Large intestine (tissue), 3 donors: ENCODE results near the gene DIO1. TPM values are rescaled to one million over a fixed set of nuclear protein-coding genes. Genes with fewer than 3 reads are reported as not detected.

Source experiments
- DNase-seq, 2 donors: peaks; one replicate each; pipeline versions ENCODE4 v3.0.0 to v3.0.0-alpha.2; 2013
- H3K27ac ChIP-seq: one replicate; pipeline ENCODE4 v1.5.1; 2013; ENCODE audit warnings: low read length
- H3K27me3 ChIP-seq: 2 replicates; pipeline ENCODE4 v1.6.1; 2013; ENCODE audit warnings: low read length; ENCODE audit not compliant: control insufficient read depth, insufficient read depth
- H3K36me3 ChIP-seq: 2 replicates; pipeline ENCODE4 v1.6.1; 2013; ENCODE audit warnings: low read length; ENCODE audit not compliant: control insufficient read depth, insufficient read depth
- H3K4me1 ChIP-seq: one replicate; pipeline ENCODE4 v1.6.1; 2013; ENCODE audit warnings: low read length; ENCODE audit not compliant: control insufficient read depth, insufficient read depth
- H3K4me3 ChIP-seq: one replicate; pipeline ENCODE4 v1.5.1; 2013; ENCODE audit warnings: low read length
- H3K9me3 ChIP-seq: one replicate; pipeline ENCODE4 v1.6.1; 2013; ENCODE audit warnings: mild to moderate bottlenecking, low read depth, low read length, moderate library complexity; ENCODE audit not compliant: control insufficient read depth
- WGBS: methylation state at CpG from one replicate; pipeline ENCODE4 v1.1.5; 2013; ENCODE audit warnings: low lambda C conversion rate; ENCODE audit not compliant: insufficient coverage; 5-methylcytosine and 5-hydroxymethylcytosine counted together
- polyA plus RNA-seq: library from polyadenylated mRNA; unstranded; fragments of 120-200 nt; gene quantifications from one replicate; pipeline ENCODE4 v1.2.1, GENCODE V29; 2013

DIO1 gene
- polyA plus RNA-seq, 1 donor: 0.58 TPM

DNA sequence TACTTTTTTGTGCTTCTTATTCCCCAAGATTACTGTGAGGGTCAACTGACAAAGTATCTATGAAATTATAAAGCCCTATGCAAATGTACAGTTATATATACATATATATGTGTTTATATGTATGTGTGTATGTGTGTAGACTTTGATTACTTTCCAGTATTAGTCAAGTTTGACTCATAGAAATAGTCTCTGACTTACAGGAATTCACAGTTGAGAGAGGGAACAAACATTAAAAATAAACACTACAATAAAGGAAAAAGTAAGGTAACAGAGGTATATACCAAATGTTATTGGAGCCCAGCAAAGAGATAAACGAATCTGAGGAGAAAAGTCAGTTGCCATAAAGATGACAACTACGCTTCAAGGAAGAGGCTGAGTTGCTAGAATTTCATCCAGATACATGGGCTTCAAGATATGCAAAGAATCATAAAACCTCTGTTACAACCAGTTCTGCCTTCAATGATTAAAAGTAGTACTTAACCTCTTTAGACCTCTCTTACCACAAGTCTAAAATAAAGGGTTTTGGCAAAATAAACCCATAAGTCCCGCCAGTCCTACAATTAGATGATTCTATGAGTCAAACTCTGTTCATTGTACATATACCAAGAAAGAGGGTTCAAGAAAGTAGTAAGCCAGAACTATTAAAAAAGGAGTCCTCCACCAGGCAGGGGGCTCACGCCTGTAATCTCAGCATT, 44.3 kb downstream of the DIO1 start:
- Histone ChIP-seq H3K4me3 (no peak overlapping the region), H3K27me3 (no peaks in the 10 kb centered on the region), H3K36me3 (peaks cover 10% of the 10 kb centered on the region), H3K9me3 (peaks cover 17% of the 10 kb centered on the region), H3K4me1 (no peaks in the 10 kb centered on the region), H3K27ac (no peak overlapping the region)
- WGBS: no CpG with 5 or more reads among the region's 4 CpGs
- DNase-seq: no peak

DNA sequence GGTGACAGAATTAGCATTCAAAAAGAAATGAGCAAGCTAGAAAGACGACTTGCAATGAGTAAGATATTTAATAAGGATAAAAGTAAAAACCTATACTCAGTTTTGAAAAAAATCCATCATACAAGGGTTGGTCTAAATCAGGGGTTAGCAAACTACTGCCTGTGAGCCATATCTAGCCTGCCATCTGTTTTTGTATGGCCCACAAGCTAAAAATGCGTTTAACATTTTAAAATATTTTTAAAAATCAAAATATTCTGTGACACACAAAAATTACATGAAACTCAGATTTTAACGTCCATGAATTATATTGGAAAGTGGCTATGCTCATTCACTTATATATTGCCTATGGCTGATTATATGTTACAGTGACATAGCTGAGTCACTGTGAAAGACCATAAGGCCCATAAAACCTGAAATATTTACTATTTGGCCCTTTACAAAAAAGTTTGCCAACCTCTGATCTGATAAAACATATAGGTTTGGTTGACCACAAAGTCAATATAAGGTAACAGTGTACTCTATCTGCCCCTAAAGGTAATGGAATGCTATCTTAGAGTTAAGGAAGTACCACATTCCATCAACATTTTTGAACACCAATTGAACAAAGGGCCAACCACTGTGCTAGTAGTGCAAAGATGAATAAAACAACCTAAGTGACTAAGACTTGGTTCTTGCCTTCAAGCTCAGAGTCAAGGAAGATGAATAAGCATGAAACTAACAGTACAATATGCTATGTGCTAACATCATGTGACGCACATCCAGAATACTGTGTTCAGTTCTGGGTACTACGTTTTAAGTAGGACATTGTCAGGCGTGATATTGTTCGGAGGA, 48.4 kb downstream of the DIO1 start:
- WGBS: 89% methylated on average over 3 of the region's 7 CpGs
- H3K27ac ChIP-seq: no peak overlapping the region
- H3K4me3 ChIP-seq: no peak overlapping the region
- no peak for DNase-seq
- H3K4me1 ChIP-seq: peaks cover 7% of the 10 kb centered on the region
- no peaks in the 10 kb centered on the region for H3K9me3 ChIP-seq
- H3K36me3 ChIP-seq: peaks cover 4% of the 10 kb centered on the region
- no peaks in the 10 kb centered on the region for H3K27me3 ChIP-seq

DNA sequence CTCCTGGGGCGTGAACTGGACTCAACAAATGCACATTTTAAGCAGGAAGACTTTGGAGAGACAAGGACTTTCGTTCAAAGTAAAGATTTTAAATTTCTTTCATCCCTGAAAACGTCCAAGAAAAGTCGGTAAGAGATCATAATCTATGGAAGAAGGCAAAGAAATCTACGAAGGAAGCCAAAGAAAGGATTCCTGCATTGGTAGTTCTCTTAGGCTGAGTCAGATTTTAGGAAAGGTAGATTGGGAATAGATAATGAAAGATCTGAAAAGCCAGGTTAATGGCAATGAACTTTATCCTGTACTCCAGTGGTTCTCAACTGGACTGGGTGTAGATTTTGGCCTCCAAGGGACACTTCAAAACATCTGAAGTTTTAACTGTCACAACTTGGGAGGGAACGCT, 49.1 kb downstream of the DIO1 start:
- Histone ChIP-seq H3K27ac (no peak overlapping the region), H3K27me3 (no peaks in the 10 kb centered on the region), H3K4me1 (peaks cover 7% of the 10 kb centered on the region), H3K36me3 (peaks cover 4% of the 10 kb centered on the region), H3K4me3 (no peak overlapping the region), H3K9me3 (no peaks in the 10 kb centered on the region)
- DNase-seq: no peak
- WGBS: 98% methylated on average over 5 of the region's 6 CpGs

DNA sequence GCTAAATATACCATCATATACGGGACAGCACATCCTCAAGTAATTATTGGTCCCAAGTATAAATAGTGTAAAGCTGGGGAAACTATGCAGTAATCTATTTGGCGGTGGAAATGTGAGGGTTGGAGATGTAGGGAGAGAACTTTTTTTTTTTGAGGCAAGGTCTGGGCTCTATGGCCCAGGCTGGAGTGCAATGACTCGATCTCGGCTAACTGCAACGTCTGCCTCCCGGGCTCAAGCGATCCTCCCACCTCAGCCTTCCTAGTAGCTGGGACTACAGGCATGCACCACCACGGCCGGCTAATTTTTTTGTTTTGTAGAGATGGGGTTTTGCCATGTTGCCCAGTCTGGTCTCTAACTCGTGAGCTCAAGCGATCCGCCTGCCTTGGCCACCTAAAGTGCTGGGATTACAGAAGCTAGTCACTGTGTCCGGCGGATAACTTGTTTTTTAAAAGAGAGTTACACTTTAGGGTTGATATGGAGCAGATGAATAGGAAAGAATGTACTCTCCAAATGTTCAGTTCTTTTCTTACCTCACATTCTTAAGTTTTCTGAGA, 49.6 kb downstream of the DIO1 start:
- H3K9me3 ChIP-seq: no peaks in the 10 kb centered on the region
- no peak overlapping the region for H3K27ac ChIP-seq
- H3K36me3 ChIP-seq: peaks cover under 1% of the 10 kb centered on the region
- WGBS: 100% methylated on average over 2 of the region's 14 CpGs
- H3K4me1 ChIP-seq: peaks cover 7% of the 10 kb centered on the region
- no peaks in the 10 kb centered on the region for H3K27me3 ChIP-seq
- no peak for DNase-seq
- H3K4me3 ChIP-seq: no peak overlapping the region

DNA sequence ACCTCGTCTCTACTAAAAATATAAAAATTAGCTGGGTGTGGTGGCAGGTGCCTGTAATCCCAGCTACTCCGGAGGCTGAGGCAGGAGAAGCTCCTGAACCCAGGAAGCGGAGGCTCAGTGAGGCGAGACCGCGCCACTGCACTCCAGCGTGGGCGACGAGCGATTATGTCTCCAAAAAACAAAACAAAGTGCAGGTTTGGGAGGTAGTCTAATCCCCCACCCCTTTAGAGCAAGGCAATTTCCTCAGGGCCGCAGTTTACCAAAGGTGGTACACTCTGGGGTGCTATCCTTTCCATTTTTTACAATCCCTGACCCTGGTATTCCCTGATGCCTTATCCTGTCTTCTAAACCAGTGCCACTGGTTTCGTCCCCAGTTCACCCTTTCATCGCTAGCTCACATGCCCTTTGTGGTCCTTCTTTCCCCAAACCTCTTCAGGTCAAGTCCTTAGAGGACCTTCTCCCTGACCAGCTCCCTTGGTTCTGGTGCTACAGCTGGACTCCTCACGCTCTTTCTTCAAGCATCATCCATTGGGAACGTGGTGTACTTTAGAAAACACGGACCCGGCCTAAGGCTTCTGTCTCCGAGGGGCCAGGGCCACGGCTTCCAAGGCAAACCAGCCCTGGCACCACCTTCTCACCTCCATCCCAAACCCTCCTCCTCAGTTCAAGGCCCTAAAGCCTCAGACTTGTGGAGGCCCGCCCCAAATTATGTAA, 50.6 kb downstream of the DIO1 start:
- no peaks in the 10 kb centered on the region for H3K27me3 ChIP-seq
- DNase-seq: no peak

DNA sequence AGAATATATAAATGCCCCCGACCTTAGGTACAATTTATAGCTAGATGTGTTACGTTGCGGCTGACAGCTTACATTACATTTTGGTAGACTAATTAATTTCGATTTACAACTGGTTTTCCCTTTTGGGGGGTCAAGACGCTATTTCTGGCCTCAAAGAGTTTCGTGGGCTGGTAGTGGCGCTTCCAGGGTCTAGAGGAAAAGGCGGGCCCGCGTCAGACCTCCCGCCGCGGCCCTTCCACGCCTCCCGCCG, 51.1 kb downstream of the DIO1 start:
- Histone ChIP-seq H3K4me1 (peaks cover 7% of the 10 kb centered on the region), H3K9me3 (no peaks in the 10 kb centered on the region), H3K27ac (peak overlapping the region; percentile 80), H3K4me3 (peak overlapping the region; percentile 80), H3K27me3 (no peaks in the 10 kb centered on the region), H3K36me3 (no peaks in the 10 kb centered on the region)
- DNase-seq: no peak
- WGBS: no CpG with 5 or more reads among the region's 16 CpGs

More for the DNA sequence above, 50.6 kb downstream of the DIO1 start:
- H3K36me3 ChIP-seq: no peaks in the 10 kb centered on the region
- H3K27ac ChIP-seq: peak overlapping the region; percentile 80
- peaks cover 7% of the 10 kb centered on the region for H3K4me1 ChIP-seq
- no CpG with 5 or more reads among the region's 20 CpGs for WGBS
- H3K9me3 ChIP-seq: no peaks in the 10 kb centered on the region
- peak overlapping the region; percentile 80 for H3K4me3 ChIP-seq

DNA sequence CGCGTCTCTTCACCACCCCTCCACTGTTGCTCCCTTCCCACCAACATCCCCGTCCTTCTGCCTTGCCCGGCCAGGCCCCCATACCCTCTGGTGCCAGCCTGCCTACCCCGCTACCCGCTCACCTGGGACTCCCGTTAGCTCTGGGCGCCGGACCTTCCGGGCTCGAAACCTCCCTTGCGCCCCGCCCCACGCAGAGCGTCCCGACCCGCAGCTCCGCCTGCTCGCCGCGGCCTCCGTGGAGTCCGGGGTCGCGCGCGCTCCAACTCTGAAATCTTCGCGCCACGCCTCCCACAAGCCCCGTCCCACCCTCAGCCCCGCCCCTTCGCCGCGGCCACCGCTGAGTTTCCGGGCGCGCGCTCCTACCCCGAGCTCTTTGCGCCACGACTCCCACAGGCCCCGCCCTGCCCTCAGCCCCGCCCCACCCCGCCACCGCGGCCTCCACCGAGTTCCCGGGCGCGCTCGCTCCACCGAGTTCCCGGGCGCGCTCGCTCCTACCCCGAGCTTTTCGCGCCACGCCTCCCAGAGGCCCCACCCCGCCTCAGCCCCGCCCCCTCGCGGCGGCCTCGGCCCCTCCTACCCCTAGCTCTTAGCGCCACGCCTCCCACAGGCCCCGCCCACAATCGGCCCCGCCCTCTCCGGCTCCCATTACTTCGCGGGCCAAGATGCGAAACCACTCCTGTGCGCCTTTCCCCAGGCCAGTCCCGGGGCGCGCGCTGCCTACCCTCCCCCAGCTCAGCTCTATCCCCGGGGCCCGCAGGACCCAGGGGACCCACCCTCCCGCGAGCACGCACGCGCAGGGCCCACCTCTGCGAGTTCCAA, 51.7 kb downstream of the DIO1 start, which contains the start of gene IFT25:
Gene IFT25, minus strand, starts transcription at position 267 of the 819 bp plus-strand sequence. CDS start 5,617 bp downstream, outside the sequence.
- Histone ChIP-seq H3K27ac (peak within 1 kb of the TSS; percentile 91), H3K27me3 (no peaks in the 10 kb centered on the region), H3K4me3 (peak within 1 kb of the TSS; percentile 80), H3K36me3 (no peaks in the 10 kb centered on the region), H3K4me1 (peaks cover 7% of the 10 kb centered on the region), H3K9me3 (no peaks in the 10 kb centered on the region)
- DNase-seq: peak; percentile 94 to 96
- WGBS: no CpG with 5 or more reads among the region's 90 CpGs

DNA sequence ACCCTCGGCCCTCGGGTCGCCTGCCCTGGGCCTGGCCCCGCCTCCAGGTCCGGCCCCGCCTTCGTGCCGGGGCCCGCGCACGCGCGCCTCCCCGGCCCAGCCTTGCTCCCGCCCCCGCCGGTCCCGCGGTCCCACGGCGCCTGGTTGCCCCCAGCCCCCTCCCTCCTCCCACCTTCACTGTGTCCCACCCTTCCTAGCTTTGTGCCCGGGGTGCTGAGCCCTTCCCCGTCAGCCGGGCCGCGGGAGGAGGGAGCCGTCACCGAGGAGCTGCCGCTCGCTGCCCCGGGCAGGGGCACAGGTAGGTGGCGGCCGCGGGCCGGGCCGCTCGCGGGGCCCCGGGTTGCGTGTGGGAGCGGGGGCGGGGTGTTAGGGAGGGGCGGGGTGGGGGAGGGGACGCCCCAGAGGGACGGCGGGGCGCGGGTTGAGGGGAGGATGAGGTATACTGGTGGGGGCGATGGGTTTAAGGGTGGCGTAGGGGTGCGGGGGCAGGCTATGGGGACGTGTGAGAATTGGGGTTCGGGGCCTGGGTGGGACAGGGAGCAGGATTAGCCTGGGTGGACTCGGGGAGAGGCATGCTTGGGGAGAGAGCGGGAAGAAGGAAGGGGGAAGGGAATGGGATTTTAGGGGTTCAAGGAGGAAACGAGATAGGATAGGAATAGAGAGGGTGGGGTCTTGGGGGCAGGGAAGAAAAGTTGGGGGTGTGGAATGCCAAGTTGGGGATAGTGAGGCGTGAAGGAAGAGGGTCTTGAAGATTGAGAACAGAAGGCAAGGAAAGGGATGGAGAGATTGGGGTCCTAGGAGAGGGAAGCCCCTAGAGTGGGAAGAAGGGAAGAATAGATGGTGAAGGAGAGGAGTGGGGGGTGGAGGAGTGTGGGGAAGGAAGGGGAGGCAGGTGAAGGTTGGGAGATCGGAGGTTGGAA, 52.5 kb downstream of the DIO1 start, which contains the start of gene LRRC42:
Gene LRRC42, plus strand, starts transcription at position 99 of the 920 bp plus-strand sequence. CDS start 5,650 bp downstream, outside the sequence.
- Histone ChIP-seq H3K36me3 (peaks cover under 1% of the 10 kb centered on the region), H3K4me1 (peaks cover 7% of the 10 kb centered on the region), H3K27me3 (no peaks in the 10 kb centered on the region), H3K9me3 (no peaks in the 10 kb centered on the region), H3K27ac (peak within 1 kb of the TSS; percentile 91), H3K4me3 (peak within 1 kb of the TSS; percentile 80)
- 2% methylated on average over 5 of the region's 58 CpGs for WGBS
- no peak for DNase-seq
